Measurements from ENCODE around the gene PRLH. TPM values are rescaled to one million over a fixed set of nuclear protein-coding genes. Genes with fewer than 3 reads are reported as not detected.
A peak's percentile ranks its signal among the peaks of the same experiment; 100 is the strongest.

Gene PRLH
- total and polyA plus RNA-seq, 2 of the 13 experiments (the other 11 are each of a cell fraction or from before 2014, with no cell fraction given): not detected

- TF ChIP-seq DNMT3B (CRISPR knock-in tag; conservative IDR thresholded peaks at IDR 0.05): 0 out of 2 replicates have a peak, but pooled peaks have one; percentile 12
- no peak for TF ChIP-seq ZNF446 (CRISPR knock-in tag; IDR thresholded peaks at IDR 0.05)
- TF ChIP-seq RCOR2 (CRISPR knock-in tag; IDR thresholded peaks at IDR 0.05): no peak
- TF ChIP-seq ZKSCAN8 (CRISPR knock-in tag; IDR thresholded peaks at IDR 0.05; ENCODE audit: borderline replicate concordance): peak; percentile 55; the same call in 1 of the 2 replicates
- TF ChIP-seq ZNF142 (CRISPR knock-in tag; IDR thresholded peaks at IDR 0.05): no peak
- no peak for TF ChIP-seq RAD51 (IDR thresholded peaks at IDR 0.05; ENCODE audit: borderline replicate concordance)
- no peak for TF ChIP-seq PHF20 (CRISPR knock-in tag; IDR thresholded peaks at IDR 0.05)
- TF ChIP-seq XRCC5 (optimal IDR thresholded peaks at IDR 0.05; ENCODE audit: low read length): peak; percentile 6
- no peak for TF ChIP-seq HMGXB3 (CRISPR knock-in tag; IDR thresholded peaks at IDR 0.05; ENCODE audit: borderline replicate concordance)
- TF ChIP-seq YY1 (IDR thresholded peaks at IDR 0.05; ENCODE audit: insufficient read depth, insufficient replicate concordance, low read depth, low read length): no peak
- no peak for TF ChIP-seq KDM1A (CRISPR knock-in tag; IDR thresholded peaks at IDR 0.05)
- TF ChIP-seq MED13 (CRISPR knock-in tag; IDR thresholded peaks at IDR 0.05): 0 out of 2 replicates have a peak, but pooled peaks have one; percentile 14
- TF ChIP-seq NFKBIZ (CRISPR knock-in tag; IDR thresholded peaks at IDR 0.05): no peak
- TF ChIP-seq MXD4 (CRISPR knock-in tag; IDR thresholded peaks at IDR 0.05): 0 out of 2 replicates have a peak, but pooled peaks have one; percentile 10
- TF ChIP-seq ZNF639 (CRISPR knock-in tag; conservative IDR thresholded peaks at IDR 0.05): no peak
- no peak for TF ChIP-seq ZNF136 (CRISPR knock-in tag; IDR thresholded peaks at IDR 0.05; ENCODE audit: low read depth)
- TF ChIP-seq ZNF292 (CRISPR knock-in tag; IDR thresholded peaks at IDR 0.05; ENCODE audit: borderline replicate concordance, low read depth): no peak
- no peak for TF ChIP-seq ZNF597 (CRISPR knock-in tag; IDR thresholded peaks at IDR 0.05)
- TF ChIP-seq ZNF570 (CRISPR knock-in tag; IDR thresholded peaks at IDR 0.05; ENCODE audit: borderline replicate concordance): no peak
These were observed 28.1 kb downstream of the PRLH start (continued) for GRCh38 chr2:237594514-237594871.
